GM18858 (cell line): ENCODE results near the gene PPP2R5C.
"Not testable (repeated sequence)": the region's sequence is repeated elsewhere in the genome, so short reads cannot be mapped to it uniquely, and the experiment has no call there.

Experiments
- ATAC-seq: cut with Tn5 transposase; IDR thresholded peaks from one replicate; pipeline ENCODE4 v1.9.1; 2021; ENCODE audit not compliant: unreplicated experiment

The PPP2R5C gene

DNA sequence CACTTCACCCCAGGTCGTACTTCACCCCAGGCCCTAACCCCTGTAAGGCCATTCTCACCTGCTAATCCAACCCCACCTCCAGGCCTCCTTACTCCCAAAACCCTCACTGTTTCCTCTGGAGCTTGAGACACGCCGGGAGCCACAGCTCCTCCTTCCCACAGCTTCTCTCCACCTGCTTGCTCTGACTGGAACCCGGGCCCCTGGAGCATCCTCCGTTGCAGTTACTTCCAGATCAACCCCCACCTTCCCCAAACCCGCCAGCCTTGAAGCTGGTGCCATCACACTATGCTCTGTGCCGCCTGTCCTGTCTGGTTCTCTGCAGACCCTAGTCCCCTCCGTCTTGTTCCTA lies 34.6 kb upstream of the PPP2R5C start:
- ATAC-seq, result no peak

DNA sequence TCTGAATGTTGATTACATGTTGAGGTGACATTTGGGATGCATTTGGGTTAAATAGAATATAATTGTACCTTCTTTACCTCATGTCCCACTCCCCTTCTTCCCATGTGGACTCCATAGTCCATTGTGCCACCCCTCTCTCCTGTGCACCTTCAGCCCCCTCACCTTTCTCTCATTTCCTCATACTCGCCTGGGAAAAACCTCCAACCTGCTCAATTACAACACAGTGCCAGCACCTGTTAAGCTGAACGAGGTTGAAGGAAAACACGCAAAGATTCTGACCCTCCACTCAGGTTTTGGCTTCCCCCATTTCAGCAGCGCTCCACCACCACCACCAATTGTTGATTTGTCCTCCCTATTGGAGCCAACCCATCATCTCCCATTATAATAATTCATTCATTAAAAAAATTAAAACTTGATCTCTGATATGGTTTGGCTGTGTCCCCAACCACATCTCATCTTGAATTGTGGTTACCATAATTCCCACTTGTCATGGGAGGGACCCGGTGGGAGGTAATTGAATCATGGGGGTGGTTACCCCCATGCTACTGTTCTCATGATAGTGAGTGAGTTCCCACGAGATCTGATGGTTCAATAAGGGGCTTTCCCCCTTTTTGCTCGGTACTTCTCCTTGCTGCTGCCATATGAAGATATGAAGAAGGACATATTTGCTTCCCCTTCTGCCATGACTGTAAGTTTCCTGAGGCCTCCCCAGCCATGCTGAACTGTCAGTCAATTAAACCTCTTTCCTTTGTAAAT lies 33.7 kb upstream of the PPP2R5C start:
- ATAC-seq, result no peak

DNA sequence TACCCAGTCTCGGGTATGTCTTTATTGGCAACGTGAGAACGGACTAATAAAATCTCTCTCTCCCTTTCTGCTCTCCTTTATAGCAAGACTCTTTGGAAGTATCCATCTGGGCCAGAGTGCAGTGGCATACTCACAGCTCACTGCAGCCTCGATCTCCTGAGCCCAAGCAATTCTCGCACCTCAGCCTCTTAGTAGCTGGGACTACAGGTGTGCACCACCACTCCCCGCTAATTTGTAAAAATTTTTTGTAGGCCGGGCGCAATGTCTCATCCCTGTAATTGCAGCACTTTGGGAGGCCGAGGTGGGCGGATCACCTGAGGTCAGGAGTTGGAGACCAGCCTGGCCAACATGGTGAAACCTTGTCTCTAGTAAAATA lies 33.2 kb upstream of the PPP2R5C start:
- ATAC-seq, result no peak

- no peak for ATAC-seq
Observed at GRCh38 chr14:101729382-101729781, 32.1 kb upstream of the PPP2R5C start.

DNA sequence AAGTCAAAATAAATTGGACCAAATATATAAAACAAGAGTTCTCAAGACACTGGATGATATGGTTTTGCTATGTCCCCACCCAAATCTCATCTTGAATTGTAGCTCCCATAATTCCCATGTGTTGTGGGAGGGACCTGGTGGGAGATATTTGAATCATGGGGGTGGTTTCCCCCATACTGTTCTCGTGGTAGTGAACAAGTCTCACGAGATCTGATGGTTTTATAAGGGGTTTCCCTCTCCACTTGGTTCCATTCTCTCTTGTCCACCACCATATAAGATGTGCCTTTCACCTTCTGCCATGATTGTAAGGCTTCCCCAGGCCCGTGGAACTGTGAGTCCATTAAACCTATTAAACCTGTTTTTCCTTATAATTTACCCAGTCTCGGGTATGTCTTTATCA lies 31.4 kb upstream of the PPP2R5C start:
- ATAC-seq, result not testable (repeated sequence)

DNA sequence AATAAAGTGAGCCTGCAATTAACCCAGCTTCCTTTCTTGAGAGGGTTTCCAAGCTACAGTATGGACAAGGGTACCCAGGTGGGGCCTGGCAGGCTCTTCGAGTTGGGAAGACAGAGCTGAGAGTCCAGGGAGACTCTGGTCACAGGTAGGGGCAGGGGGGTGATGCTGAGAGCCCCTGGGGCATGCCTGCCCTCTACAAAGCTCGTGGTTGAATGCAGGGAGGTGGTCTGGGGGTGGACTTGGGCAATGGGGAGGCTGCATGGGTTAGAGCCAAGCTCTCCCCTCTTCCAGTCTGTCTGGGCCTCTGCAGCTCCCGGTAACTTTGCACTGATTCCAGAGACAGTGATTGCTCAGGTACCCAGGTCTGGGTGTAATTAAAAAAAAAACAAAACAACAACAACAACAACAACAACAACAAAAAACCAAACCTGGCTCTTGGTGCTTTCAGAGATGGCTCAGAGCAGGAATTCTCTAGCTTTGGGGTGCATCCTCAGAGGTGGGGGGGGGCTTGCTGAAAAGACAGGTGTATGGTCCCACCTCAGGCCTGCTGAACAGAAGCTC lies 30.8 kb upstream of the PPP2R5C start:
- ATAC-seq, result no peak

GRCh38 chr14:101731187-101732080 lies 30.1 kb upstream of the PPP2R5C start:
- ATAC-seq, result peak; percentile 60

GRCh38 chr14:101732118-101732517 lies 29.4 kb upstream of the PPP2R5C start:
- no peak for ATAC-seq

- no peak for ATAC-seq
Observed at GRCh38 chr14:101733211-101733610, 28.3 kb upstream of the PPP2R5C start.

DNA sequence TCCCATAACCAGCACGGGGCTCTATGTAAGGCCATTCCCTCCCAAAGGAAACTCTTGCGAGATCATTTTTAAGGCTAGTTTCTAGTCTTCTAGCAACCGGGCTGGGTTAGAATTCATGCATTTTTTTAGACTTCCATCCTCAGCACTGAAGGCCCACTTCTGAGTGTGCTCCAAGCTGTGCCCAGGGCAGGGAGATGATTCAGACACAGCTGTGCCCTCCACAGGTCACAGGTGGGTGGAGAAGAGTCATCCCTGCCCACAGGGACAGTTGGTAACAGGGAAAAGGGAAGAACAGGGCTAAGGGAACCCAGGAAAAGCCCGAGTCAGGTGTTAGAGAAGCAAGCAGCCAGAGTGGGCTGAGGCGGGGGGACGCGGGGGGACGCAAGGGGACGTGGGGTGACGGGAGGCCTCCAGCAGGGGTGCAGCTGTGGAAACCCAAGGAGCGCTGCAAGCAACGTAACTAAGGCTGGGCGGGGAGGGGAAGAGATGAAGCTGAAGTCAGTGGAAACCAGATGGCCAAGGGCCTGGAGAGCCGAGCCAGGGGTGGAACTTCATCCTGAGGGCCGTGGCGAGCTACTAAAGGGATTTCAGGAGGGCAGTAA lies 27.2 kb upstream of the PPP2R5C start:
- no peak for ATAC-seq

DNA sequence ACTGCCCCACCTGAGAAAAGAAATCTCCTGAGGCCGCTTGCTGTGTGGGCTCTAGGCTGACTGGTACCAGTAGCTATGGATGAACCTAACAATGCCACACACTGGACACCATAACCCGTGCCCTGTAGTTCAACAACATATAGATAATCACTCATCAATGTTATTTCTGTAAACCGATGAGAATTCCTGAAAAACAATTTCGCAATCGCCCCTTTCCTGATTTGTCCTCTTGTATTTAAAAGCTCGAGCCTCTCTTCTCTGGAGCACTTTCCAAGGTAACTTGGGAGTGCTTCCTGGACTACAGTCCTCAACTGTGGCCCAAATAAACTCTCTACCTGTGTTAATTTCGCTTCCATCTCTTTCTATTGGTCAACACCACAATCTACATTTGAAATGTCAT lies 26.1 kb upstream of the PPP2R5C start:
- no peak for ATAC-seq

DNA sequence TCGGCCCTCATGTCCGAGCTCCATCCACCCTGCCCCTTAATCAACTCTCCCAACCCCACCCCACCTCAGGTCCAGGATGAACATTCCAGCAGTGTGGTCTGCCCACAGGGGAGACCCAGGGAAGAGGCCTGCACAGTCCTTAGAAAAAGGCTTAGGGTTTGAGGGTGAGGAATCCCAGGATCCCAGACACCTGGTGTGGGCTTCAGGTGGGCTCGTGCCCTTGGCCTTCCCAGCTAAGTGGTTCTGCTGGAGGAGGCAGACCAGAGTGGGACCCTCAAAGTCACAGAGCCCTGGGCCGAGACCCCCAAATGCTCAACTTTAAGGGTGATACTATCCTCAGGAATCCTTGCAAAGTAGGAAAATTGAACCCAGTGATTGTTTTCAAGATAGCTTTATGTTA lies 25.4 kb upstream of the PPP2R5C start:
- no peak for ATAC-seq

DNA sequence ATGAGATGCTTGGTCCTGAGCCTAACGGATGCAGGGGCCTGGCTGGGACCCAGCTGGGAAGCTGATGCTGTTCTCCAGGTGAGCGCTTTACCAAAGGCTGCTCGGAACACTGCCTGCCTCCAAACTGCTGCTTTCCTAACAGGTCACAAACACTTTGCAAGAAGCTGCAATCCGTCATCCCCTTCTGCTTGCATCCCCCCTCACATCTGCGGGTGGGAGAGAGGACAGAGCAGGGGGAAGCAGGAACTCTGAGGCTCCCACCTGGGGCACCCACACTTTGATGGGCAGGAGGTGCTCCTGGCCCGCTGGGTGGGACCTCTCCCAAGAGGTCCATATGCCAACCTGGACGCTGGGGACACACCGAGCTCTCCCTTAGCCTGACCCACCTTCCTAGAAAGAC lies 24.9 kb upstream of the PPP2R5C start:
- no peak for ATAC-seq

- no peak for ATAC-seq
Observed at GRCh38 chr14:101737414-101738339, 23.8 kb upstream of the PPP2R5C start.

GRCh38 chr14:101738703-101739320 lies 22.7 kb upstream of the PPP2R5C start:
- ATAC-seq, result no peak

- no peak for ATAC-seq
Observed at GRCh38 chr14:101739446-101740141, 21.9 kb upstream of the PPP2R5C start.

- no peak for ATAC-seq
Observed at GRCh38 chr14:101740981-101741380, 20.5 kb upstream of the PPP2R5C start.

DNA sequence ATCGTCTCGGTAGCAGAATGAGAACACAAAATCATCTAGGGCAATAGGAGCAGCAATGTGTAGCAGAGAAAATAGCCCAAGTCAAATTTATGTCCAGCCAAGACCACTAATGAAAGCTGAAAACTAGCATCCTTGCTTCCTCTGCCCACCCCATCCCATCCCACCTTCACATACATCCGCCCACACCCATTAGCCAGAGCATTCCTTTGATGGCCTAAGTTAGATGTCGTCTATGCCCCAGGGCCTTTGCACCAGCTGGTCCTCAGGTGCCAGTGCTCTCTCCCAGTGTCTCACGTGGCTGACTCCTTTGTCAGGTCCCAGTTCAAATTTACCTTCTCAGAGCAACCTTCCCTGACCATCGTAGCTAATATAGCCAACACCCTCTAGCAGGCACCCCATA lies 17.8 kb upstream of the PPP2R5C start:
- no peak for ATAC-seq

GRCh38 chr14:101744382-101744781 lies 17.1 kb upstream of the PPP2R5C start:
- ATAC-seq, result not testable (repeated sequence)

DNA sequence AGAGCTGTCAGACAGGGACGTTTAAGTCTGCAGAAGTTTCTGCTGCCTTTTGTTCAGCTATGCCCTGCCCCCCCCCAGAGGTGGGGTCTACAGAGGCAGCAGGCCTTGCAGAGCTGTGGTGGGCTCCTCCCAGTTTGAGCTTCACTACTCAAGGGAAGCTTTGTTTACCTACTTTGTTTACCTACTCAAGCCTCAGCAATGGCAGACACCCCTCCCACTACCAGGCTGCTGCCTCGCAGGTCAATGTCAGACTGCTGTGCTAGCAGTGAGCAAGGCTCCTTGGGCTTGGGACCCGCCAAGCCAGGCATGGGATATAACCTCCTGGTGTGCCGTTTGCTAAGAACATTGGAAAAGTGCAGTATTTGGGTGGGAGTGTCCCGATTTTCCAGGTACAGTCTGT lies 11.8 kb upstream of the PPP2R5C start:
- not testable (repeated sequence) for ATAC-seq
